Neural crest cell (in vitro differentiated cells): ENCODE results near the gene PLEK. TPM values are rescaled to one million over a fixed set of nuclear protein-coding genes. Genes with fewer than 3 reads are reported as not detected.

ENCODE experiments used
- DNase-seq: peaks from one replicate; pipeline ENCODE4 v3.0.0; 2021; ENCODE audit warnings: low read depth, mixed read lengths, low spot score
- H3K27ac Mint-ChIP-seq: one replicate; pipeline ENCODE4 v1.8.0; 2021; ENCODE audit warnings: mild to moderate bottlenecking, mixed read lengths; ENCODE audit not compliant: unreplicated experiment
- H3K27me3 Mint-ChIP-seq: 2 replicates; pipeline ENCODE4 v1.8.0; 2021; ENCODE audit warnings: low read depth, mild to moderate bottlenecking, mixed read lengths
- H3K36me3 Mint-ChIP-seq: 2 replicates; pipeline ENCODE4 v1.8.0; 2021; ENCODE audit warnings: low read depth, mild to moderate bottlenecking, mixed read lengths
- H3K4me1 Mint-ChIP-seq: 2 replicates; pipeline ENCODE4 v1.8.0; 2021; ENCODE audit warnings: mixed read lengths
- H3K4me3 Mint-ChIP-seq: one replicate; pipeline ENCODE4 v1.8.0; 2021; ENCODE audit warnings: mild to moderate bottlenecking, mixed read lengths
- H3K9me3 Mint-ChIP-seq: 2 replicates; pipeline ENCODE4 v1.8.0; 2021; ENCODE audit warnings: mixed read lengths
- CTCF ChIP-seq: fragments of 200-600 bp; sonication (generic); conservative IDR thresholded peaks from 2 replicates; pipeline ENCODE4 v1.5.0; 2021; ENCODE audit warnings: antibody characterized with exemption, mild to moderate bottlenecking
- total RNA-seq: library from RNA; stranded (reverse); gene quantifications from 2 replicates; pipeline ENCODE4 v1.2.1, GENCODE V29; 2021

Gene PLEK
- total RNA-seq, 1 donor from 2014 or later: not detected

- no peak overlapping the region for H3K27ac Mint-ChIP-seq
- no peak for TF ChIP-seq CTCF
- no peaks in the 10 kb centered on the region for H3K9me3 Mint-ChIP-seq
Measured at GRCh38 chr2:68431316-68431972, 66.4 kb downstream of the PLEK start.

GRCh38 chr2:68432696-68433658 lies 67.9 kb downstream of the PLEK start:
- Mint-ChIP-seq H3K4me1 (no peaks in the 10 kb centered on the region), H3K9me3 (no peaks in the 10 kb centered on the region), H3K27me3 (no peaks in the 10 kb centered on the region), H3K27ac (no peak overlapping the region), H3K4me3 (no peak overlapping the region), H3K36me3 (no peaks in the 10 kb centered on the region)
- DNase-seq: no peak
- TF ChIP-seq CTCF: no peak

More at GRCh38 chr2:68431316-68431972, 66.4 kb downstream of the PLEK start:
- Mint-ChIP-seq H3K27me3 (no peaks in the 10 kb centered on the region), H3K4me3 (no peak overlapping the region), H3K4me1 (no peaks in the 10 kb centered on the region), H3K36me3 (no peaks in the 10 kb centered on the region)
- DNase-seq: no peak

GRCh38 chr2:68434981-68435380 lies 69.9 kb downstream of the PLEK start:
- H3K4me1 Mint-ChIP-seq: no peaks in the 10 kb centered on the region
- H3K27ac Mint-ChIP-seq: no peak overlapping the region
- no peak for DNase-seq
- peaks cover 3% of the 10 kb centered on the region for H3K27me3 Mint-ChIP-seq
- no peaks in the 10 kb centered on the region for H3K9me3 Mint-ChIP-seq
- no peak for TF ChIP-seq CTCF
- H3K4me3 Mint-ChIP-seq: no peak overlapping the region
- no peaks in the 10 kb centered on the region for H3K36me3 Mint-ChIP-seq

- no peak for TF ChIP-seq CTCF
- no peak overlapping the region for H3K27ac Mint-ChIP-seq
- no peaks in the 10 kb centered on the region for H3K4me1 Mint-ChIP-seq
- no peaks in the 10 kb centered on the region for H3K9me3 Mint-ChIP-seq
- DNase-seq: no peak
- H3K27me3 Mint-ChIP-seq: peaks cover 3% of the 10 kb centered on the region
- no peaks in the 10 kb centered on the region for H3K36me3 Mint-ChIP-seq
- H3K4me3 Mint-ChIP-seq: no peak overlapping the region
Measured at GRCh38 chr2:68435615-68436014, 70.5 kb downstream of the PLEK start.

GRCh38 chr2:68436270-68436669 lies 71.2 kb downstream of the PLEK start:
- no peak for TF ChIP-seq CTCF
- no peak for DNase-seq
- Mint-ChIP-seq H3K27ac (no peak overlapping the region), H3K9me3 (no peaks in the 10 kb centered on the region), H3K4me1 (no peaks in the 10 kb centered on the region), H3K4me3 (no peak overlapping the region), H3K27me3 (peaks cover 3% of the 10 kb centered on the region), H3K36me3 (no peaks in the 10 kb centered on the region)
